IMR-90 (cell line): ENCODE measurements around the gene RENBP. TPM values are rescaled to one million over a fixed set of nuclear protein-coding genes. Genes with fewer than 3 reads are reported as not detected.
A peak's percentile ranks its signal among the peaks of the same experiment; 100 is the strongest.

Experiments used
- ATAC-seq: fragments of 200-7000 bp; cut with Tn5 transposase; 2 replicates; pipeline ENCODE4 v1.9.1; 2020; ENCODE audit warnings: low read depth, mild to moderate bottlenecking, moderate library complexity
- BruUV-seq: library from RNA; stranded (reverse); fragments of 400-500 nt; replicated peaks from 2 replicates; lab custom pipeline; 2021; lab: Mats Ljungman, UMichigan
- CTCF ChIA-PET: fragments of 300-600 bp; formaldehyde crosslinking; extraction: SDS; loops from one replicate; lab custom pipeline; 2021; ENCODE audit warnings: antibody characterized with exemption; lab: Yijun Ruan, JAX
- POLR2A ChIA-PET: fragments of 300-600 bp; sonication (Branson Sonifier 250); formaldehyde crosslinking; loops from one replicate; lab custom pipeline; 2022; ENCODE audit warnings: antibody characterized with exemption; ENCODE audit not compliant: unreplicated experiment; lab: Charles Lee
- DNase-seq: peaks from one replicate; pipeline ENCODE4 v3.0.0; 2013
- H2AFZ ChIP-seq: replicated peaks from 2 replicates; pipeline ENCODE3; 2013; ENCODE audit warnings: low read length, mild to moderate bottlenecking; ENCODE audit not compliant: poor library complexity
- H2AK5ac ChIP-seq: 2 replicates; pipeline ENCODE4 v1.6.1; 2013; ENCODE audit warnings: low read depth, low read length, inconsistent platforms
- H2AK9ac ChIP-seq: replicated peaks from 2 replicates; pipeline ENCODE3; 2013; ENCODE audit warnings: mild to moderate bottlenecking, low read depth, low read length, moderate library complexity; ENCODE audit not compliant: poor library complexity
- H2BK120ac ChIP-seq: 2 replicates; pipeline ENCODE4 v1.6.1; 2013; ENCODE audit warnings: low read depth, low read length, inconsistent platforms
- H2BK15ac ChIP-seq: 3 replicates; pipeline ENCODE4 v1.6.1; 2013; ENCODE audit warnings: low read depth, low read length, inconsistent platforms
- H2BK20ac ChIP-seq: 2 replicates; pipeline ENCODE4 v1.6.1; 2013; ENCODE audit warnings: low read depth, mild to moderate bottlenecking, inconsistent platforms, low read length, moderate library complexity
- H2BK5ac ChIP-seq: 2 replicates; pipeline ENCODE4 v1.6.1; 2013; ENCODE audit warnings: mild to moderate bottlenecking, low read depth, low read length, inconsistent platforms; ENCODE audit not compliant: poor library complexity, severe bottlenecking
- H3K14ac ChIP-seq: replicated peaks from 2 replicates; pipeline ENCODE4 v1.6.1; 2013; ENCODE audit warnings: low read depth, low read length, inconsistent platforms
- H3K18ac ChIP-seq: 2 replicates; pipeline ENCODE4 v1.6.1; 2013; ENCODE audit warnings: low read depth, low read length, control low read depth
- H3K23ac ChIP-seq: 2 replicates; pipeline ENCODE4 v1.6.1; 2013; ENCODE audit warnings: low read depth, low read length, inconsistent platforms
- H3K27ac ChIP-seq: 2 replicates; pipeline ENCODE4 v1.5.1; 2013; ENCODE audit warnings: mild to moderate bottlenecking, control low read depth, low read length; ENCODE audit not compliant: insufficient read depth
- H3K27me3 ChIP-seq: 2 replicates; pipeline ENCODE4 v1.6.1; 2013; ENCODE audit warnings: low read length; ENCODE audit not compliant: control insufficient read depth, insufficient read depth
- H3K36me3 ChIP-seq: 2 replicates; pipeline ENCODE4 v1.6.1; 2013; ENCODE audit warnings: low read length, mixed read lengths; ENCODE audit not compliant: control insufficient read depth, insufficient read depth
- H3K4ac ChIP-seq: 2 replicates; pipeline ENCODE4 v1.6.1; 2013; ENCODE audit warnings: low read depth, low read length, inconsistent platforms
- H3K4me1 ChIP-seq: 2 replicates; pipeline ENCODE4 v1.6.1; 2013; ENCODE audit warnings: low read length, mixed read lengths; ENCODE audit not compliant: control insufficient read depth, insufficient read depth
- H3K4me2 ChIP-seq: 2 replicates; pipeline ENCODE4 v1.6.1; 2013; ENCODE audit warnings: low read depth, mild to moderate bottlenecking, control low read depth, low read length, moderate library complexity
- H3K4me3 ChIP-seq: 2 replicates; pipeline ENCODE4 v1.5.1; 2013; ENCODE audit warnings: low read depth, mild to moderate bottlenecking, control low read depth, low read length, moderate library complexity; ENCODE audit not compliant: insufficient read depth
- H3K56ac ChIP-seq: 2 replicates; pipeline ENCODE4 v1.6.1; 2013; ENCODE audit warnings: low read length, inconsistent platforms; ENCODE audit not compliant: insufficient read depth; ENCODE audit errors: extremely low read depth
- H3K79me1 ChIP-seq, 2 experiments: 2 replicates each; pipeline ENCODE4 v1.6.1; 2013; ENCODE audit warnings: low read length in 2 of 2, inconsistent platforms in 1 of 2, low read depth in 1 of 2
- H3K9ac ChIP-seq: 2 replicates; pipeline ENCODE4 v1.6.1; 2013; ENCODE audit warnings: low read depth, low read length, control low read depth
- H3K9me1 ChIP-seq: 2 replicates; pipeline ENCODE4 v1.6.1; 2013; ENCODE audit warnings: low read length, inconsistent platforms; ENCODE audit not compliant: insufficient read depth
- H3K9me3 ChIP-seq: 2 replicates; pipeline ENCODE4 v1.6.1; 2013; ENCODE audit warnings: low read length; ENCODE audit not compliant: control insufficient read depth, insufficient read depth
- H4K20me1 ChIP-seq: 2 replicates; pipeline ENCODE4 v1.6.1; 2013; ENCODE audit warnings: low read length, inconsistent platforms; ENCODE audit not compliant: insufficient read depth
- H4K5ac ChIP-seq: 2 replicates; pipeline ENCODE4 v1.6.1; 2013; ENCODE audit warnings: mild to moderate bottlenecking, low read depth, low read length, control low read depth
- H4K8ac ChIP-seq, 2 experiments: 2 replicates each; pipeline ENCODE4 v1.6.1; 2013; ENCODE audit warnings: low read depth in 2 of 2, low read length in 2 of 2, control low read depth in 1 of 2, inconsistent platforms in 1 of 2
- H4K91ac ChIP-seq: 2 replicates; pipeline ENCODE4 v1.6.1; 2013; ENCODE audit warnings: low read depth, low read length, inconsistent platforms; ENCODE audit not compliant: insufficient read depth
- CEBPB ChIP-seq: IDR thresholded peaks from 2 replicates; pipeline ENCODE4 v1.6.1; 2012; ENCODE audit warnings: low read depth, low read length, improper control_type of control experiment
- MXI1 ChIP-seq: IDR thresholded peaks from 2 replicates; pipeline ENCODE4 v1.6.1; 2012; ENCODE audit warnings: low read depth, mild to moderate bottlenecking, low read length, moderate library complexity, borderline replicate concordance
- NFE2L2 ChIP-seq: fragments of 150-350 bp; IDR thresholded peaks from 2 replicates; pipeline ENCODE4 v1.6.1; 2016; ENCODE audit warnings: low read depth, mild to moderate bottlenecking, low read length
- POLR2A ChIP-seq: IDR thresholded peaks from 2 replicates; pipeline ENCODE4 v1.6.1; 2012; ENCODE audit warnings: mild to moderate bottlenecking, low read depth, low read length
- SMC3 ChIP-seq: fragments of 150-350 bp; IDR thresholded peaks from 2 replicates; pipeline ENCODE4 v1.6.1; 2016; ENCODE audit warnings: low read depth, mild to moderate bottlenecking, antibody characterized with exemption, low read length, moderate library complexity
- WGBS, 2 experiments: methylation state at CpG; one replicate each; pipeline versions ENCODE4 v1.1.5 to v1.1.7; 2013; ENCODE audit warnings: missing lambda C conversion rate in 2 of 2; ENCODE audit not compliant: insufficient read length in 1 of 2; ENCODE audit errors: extremely low coverage in 2 of 2; 5-methylcytosine and 5-hydroxymethylcytosine counted together
- dilution Hi-C: fragments of 300-500 bp; cut with HindIII; formaldehyde crosslinking; loops from one replicate; pipeline ENCODE4 v1.14.3; 2018; ENCODE audit warnings: low sequenced_read_pairs; ENCODE audit not compliant: unreplicated experiment
- in situ Hi-C: fragments of 300-500 bp; cut with MboI; formaldehyde crosslinking; loops from 3 replicates; pipeline ENCODE4 v1.14.3; 2019; ENCODE audit warnings: low sequenced_read_pairs, inconsistent platforms, mixed read lengths
- intact Hi-C: fragments of 100-400 bp; cut with micrococcal nuclease; formaldehyde crosslinking; loops from 2 replicates; pipeline ENCODE4 v1.10.0; 2022
- polyA plus RNA-seq, 3 experiments: library from polyadenylated mRNA; depleted of rRNA; stranded (reverse); fragments of >200 nt; gene quantifications; 2 replicates each; pipeline ENCODE4 v1.2.3, GENCODE V29; 2012; ENCODE audit warnings: low replicate concordance in 1 of 3
- total RNA-seq: library from RNA; depleted of rRNA; stranded (reverse); fragments of >200 nt; gene quantifications from 2 replicates; pipeline ENCODE4 v1.2.3, GENCODE V29; 2012
- TF ChIP-seq, protein P1 (sequence below): fragments of 150-350 bp; IDR thresholded peaks from 2 replicates; pipeline ENCODE4 v1.6.1; 2017; ENCODE audit warnings: mild to moderate bottlenecking, antibody characterized with exemption, low read length, low read depth

The RENBP gene
- total and polyA plus RNA-seq, 2 of the 4 experiments (the other 2 are of a cell fraction), result 0.15 to 0.18 TPM

DNA sequence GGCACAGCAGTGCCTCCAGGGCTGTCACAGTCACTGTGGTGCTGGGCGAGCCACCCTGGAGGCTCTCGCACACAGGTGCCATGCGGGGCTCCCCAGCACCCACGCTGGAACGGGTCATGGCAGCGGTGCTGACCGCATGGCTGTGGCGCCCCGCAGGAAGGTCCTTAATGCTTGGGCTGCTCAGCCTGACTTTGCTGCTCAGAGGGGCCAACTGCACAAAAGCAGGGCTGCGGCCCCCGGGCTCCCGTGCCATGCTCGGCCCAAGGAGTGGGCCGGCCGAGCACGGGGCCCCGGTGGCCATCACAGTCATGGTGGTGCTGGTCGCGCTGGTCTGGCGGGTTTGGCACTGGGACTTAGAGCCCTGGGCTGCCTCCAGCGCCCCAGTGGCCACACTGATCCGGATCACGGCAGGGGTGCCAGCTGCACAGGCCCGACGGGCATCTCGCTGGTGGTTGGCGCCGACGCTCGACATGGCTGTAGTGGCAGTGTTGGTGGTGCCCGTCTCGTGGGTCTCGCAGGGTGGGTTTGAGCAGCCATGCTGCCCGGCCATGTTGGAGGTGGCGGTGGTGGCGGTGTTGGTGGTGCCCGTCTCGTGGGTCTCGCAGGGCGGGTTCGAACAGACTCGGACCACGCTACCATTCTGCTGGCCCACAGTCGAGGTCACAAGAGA is 10.2 kb upstream of the RENBP start:
- Histone ChIP-seq H3K4me2 (no peak overlapping the region), H3K27ac (no peak overlapping the region), H2AK9ac (no peak overlapping the region), H2BK5ac (no peak overlapping the region), H3K4me1 (peaks cover 4% of the 10 kb centered on the region), H2BK120ac (no peak overlapping the region), H3K23ac (no peak overlapping the region), H3K4me3 (no peak overlapping the region), H3K27me3 (no peaks in the 10 kb centered on the region), H3K18ac (no peak overlapping the region), H2AK5ac (no peak overlapping the region), H2BK20ac (no peak overlapping the region), H3K9me1 (no peaks in the 10 kb centered on the region), H4K8ac (no peak overlapping the region), H3K4ac (no peak overlapping the region), H2AFZ (no peak overlapping the region), H3K14ac (no peak overlapping the region), H3K79me1 (peaks cover 0 to 6% of the 10 kb centered on the region in 2 experiments; a peak in 2 of 4 replicates), H3K36me3 (peaks cover 81% of the 10 kb centered on the region), H3K9ac (no peak overlapping the region), H3K56ac (no peak overlapping the region), H4K91ac (no peak overlapping the region), H4K20me1 (no peaks in the 10 kb centered on the region), H3K9me3 (no peaks in the 10 kb centered on the region), H4K5ac (no peak overlapping the region), H2BK15ac (no peak overlapping the region)
- WGBS, 2 experiments, result 92% methylated on average over 15 of the region's 44 CpGs; no CpG with 5 or more reads in 1 of the 2 experiments
- no peak for ATAC-seq
- in situ Hi-C loops, result no loop called here
- TF ChIP-seq, protein P1, sequence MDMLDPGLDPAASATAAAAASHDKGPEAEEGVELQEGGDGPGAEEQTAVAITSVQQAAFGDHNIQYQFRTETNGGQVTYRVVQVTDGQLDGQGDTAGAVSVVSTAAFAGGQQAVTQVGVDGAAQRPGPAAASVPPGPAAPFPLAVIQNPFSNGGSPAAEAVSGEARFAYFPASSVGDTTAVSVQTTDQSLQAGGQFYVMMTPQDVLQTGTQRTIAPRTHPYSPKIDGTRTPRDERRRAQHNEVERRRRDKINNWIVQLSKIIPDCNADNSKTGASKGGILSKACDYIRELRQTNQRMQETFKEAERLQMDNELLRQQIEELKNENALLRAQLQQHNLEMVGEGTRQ, result no peak
- TF ChIP-seq MXI1 (no peak), NFE2L2 (no peak), CEBPB (no peak), POLR2A (no peak), SMC3 (no peak)
- POLR2A ChIA-PET, result no interaction called here
- TSS peak; percentile 50 for BruUV-seq
- CTCF ChIA-PET, result no interaction called here
- dilution Hi-C loops, result no loop called here
- no peak for DNase-seq
- intact Hi-C loops, result no loop called here
